ENCODE measurements around the gene YTHDF1.

- TF ChIP-seq CTCF (IDR thresholded peaks at IDR 0.05) (no peak), POLR2A (IDR thresholded peaks at IDR 0.05) (no peak)
Measured at GRCh38 chr20:63252284-63252711, 36.4 kb upstream of the YTHDF1 start.
